NCI-H2227 treated with DMSO at 0.1 percent for 48 hours (cell line): Measurements from ENCODE around the gene PIEZO1.
"Not testable (repeated sequence)": the region's sequence is repeated elsewhere in the genome, so short reads cannot be mapped to it uniquely, and the experiment has no call there.

Experiments used
- DNase-seq: peaks from one replicate; lab custom pipeline; 2025; lab: John Stamatoyannopoulos, UW

Gene PIEZO1

GRCh38 chr16:88687254-88687576 lies 97.8 kb downstream of the PIEZO1 start:
- no peak for DNase-seq

GRCh38 chr16:88686439-88687253 lies 98.4 kb downstream of the PIEZO1 start, which contains the start of gene SNAI3:
Gene SNAI3 (minus strand): TSS chr16:88686507. CDS start chr16:88686406, 101 bp downstream.
- peak; percentile 65 for DNase-seq

- no peak for DNase-seq
Measured at GRCh38 chr16:88686062-88686438, 99.0 kb downstream of the PIEZO1 start.

- no peak for DNase-seq
Measured at GRCh38 chr16:88685156-88686061, 99.6 kb downstream of the PIEZO1 start.

- DNase-seq = no peak
Measured at GRCh38 chr16:88684569-88685155, 100.4 kb downstream of the PIEZO1 start.

GRCh38 chr16:88681709-88682451 lies 103.1 kb downstream of the PIEZO1 start:
- no peak for DNase-seq

GRCh38 chr16:88681084-88681680 lies 103.8 kb downstream of the PIEZO1 start:
- DNase-seq = no peak

GRCh38 chr16:88680554-88681083 lies 104.4 kb downstream of the PIEZO1 start:
- DNase-seq = no peak

- DNase-seq = no peak
Measured at GRCh38 chr16:88678224-88678979, 106.6 kb downstream of the PIEZO1 start.

- no peak for DNase-seq
Measured at GRCh38 chr16:88677721-88678120, 107.3 kb downstream of the PIEZO1 start.

- DNase-seq = no peak
Measured at GRCh38 chr16:88676502-88677242, 108.3 kb downstream of the PIEZO1 start.

- no peak for DNase-seq
Measured at GRCh38 chr16:88673716-88674379, 111.2 kb downstream of the PIEZO1 start.

- no peak for DNase-seq
Measured at GRCh38 chr16:88672776-88673175, 112.2 kb downstream of the PIEZO1 start.

- DNase-seq = no peak
Measured at GRCh38 chr16:88671806-88672205, 113.2 kb downstream of the PIEZO1 start.

- no peak for DNase-seq
Measured at GRCh38 chr16:88669980-88670379, 115.0 kb downstream of the PIEZO1 start.

GRCh38 chr16:88669493-88669892 lies 115.5 kb downstream of the PIEZO1 start:
- not testable (repeated sequence) for DNase-seq

GRCh38 chr16:88667461-88667860 lies 117.6 kb downstream of the PIEZO1 start:
- DNase-seq = no peak

- DNase-seq = no peak
Measured at GRCh38 chr16:88665570-88665969, 119.5 kb downstream of the PIEZO1 start.
